Endothelial cell of umbilical vein (primary cell): ENCODE results near the gene GNPTAB. TPM values are rescaled to one million over a fixed set of nuclear protein-coding genes. Genes with fewer than 3 reads are reported as not detected.

ENCODE experiments used
- BruUV-seq: library from RNA; stranded (reverse); fragments of 400-500 nt; replicated peaks from 2 replicates; lab custom pipeline; 2021; lab: Mats Ljungman, UMichigan
- CTCF ChIA-PET: fragments of 300-600, 350-600 bp; sonication (Branson Sonifier 250); formaldehyde crosslinking; loops from one replicate; lab custom pipeline; 2021; ENCODE audit warnings: antibody characterized with exemption, inconsistent platforms; lab: Charles Lee
- POLR2A ChIA-PET: fragments of 300-600, 350-600 bp; sonication (Branson Sonifier 250); formaldehyde crosslinking; loops from one replicate; lab custom pipeline; 2021; ENCODE audit warnings: antibody characterized with exemption, inconsistent platforms; lab: Charles Lee
- DNase-seq: peaks from one replicate; pipeline ENCODE4 v3.0.0-alpha.2; 2011; ENCODE audit warnings: low read depth, low spot score
- FAIRE-seq: peaks from 2 replicates; lab custom pipeline; 2011; peaks lifted over from hg19 to GRCh38; lab: Jason Lieb, UNC
- H2AFZ ChIP-seq: 2 replicates; pipeline ENCODE4 v1.6.0; 2012; ENCODE audit warnings: low read depth, low read length, control low read depth, inconsistent platforms
- H3K27ac ChIP-seq: 2 replicates; pipeline ENCODE4 v1.5.1; 2011; ENCODE audit warnings: low read depth, mild to moderate bottlenecking, control low read depth, low read length, moderate library complexity; ENCODE audit not compliant: insufficient read depth
- H3K27me3 ChIP-seq, 2 experiments: 2 replicates each; pipeline versions ENCODE4 v1.6.0 to v1.6.1; 2011; ENCODE audit warnings: low read length in 2 of 2, mixed read lengths in 1 of 2; ENCODE audit not compliant: control insufficient read depth in 2 of 2, insufficient read depth in 2 of 2
- H3K36me3 ChIP-seq, 2 experiments: 2 replicates in 1 of 2; 3 replicates in 1 of 2; pipeline ENCODE4 v1.5.1; 2011; ENCODE audit warnings: low read length in 2 of 2, mild to moderate bottlenecking in 1 of 2, moderate library complexity in 1 of 2; ENCODE audit not compliant: control insufficient read depth in 2 of 2, insufficient read depth in 2 of 2; ENCODE audit errors: extremely low read depth in 1 of 2
- H3K4me1 ChIP-seq: 3 replicates; pipeline ENCODE4 v1.5.1; 2011; ENCODE audit warnings: mild to moderate bottlenecking, low read length; ENCODE audit not compliant: control insufficient read depth, insufficient read depth; ENCODE audit errors: extremely low read depth
- H3K4me2 ChIP-seq: 2 replicates; pipeline ENCODE4 v1.6.1; 2011; ENCODE audit warnings: low read length, control low read depth, mixed read lengths; ENCODE audit not compliant: insufficient read depth
- H3K4me3 ChIP-seq, 3 experiments: fragments of 200-600 bp in 1 of 3; sonication (generic), shearing (Covaris generic) in 1 of 3; replicated peaks in 1 of 3; 2 replicates each; pipeline ENCODE4 v1.5.1; 2011 to 2016; ENCODE audit warnings: control low read depth in 3 of 3, low read length in 3 of 3, mild to moderate bottlenecking in 2 of 3, inconsistent platforms in 1 of 3, low read depth in 1 of 3, moderate library complexity in 1 of 3; ENCODE audit not compliant: insufficient read depth in 1 of 3
- H3K79me2 ChIP-seq: 2 replicates; pipeline ENCODE4 v1.6.0; 2012; ENCODE audit warnings: low read length, inconsistent platforms; ENCODE audit not compliant: control insufficient read depth, insufficient read depth
- H3K9ac ChIP-seq: replicated peaks from 2 replicates; pipeline ENCODE3; 2011; ENCODE audit warnings: low read length, control low read depth; ENCODE audit not compliant: insufficient read depth; ENCODE audit errors: extremely low read depth
- H3K9me1 ChIP-seq: replicated peaks from 3 replicates; pipeline ENCODE4 v1.6.0; 2011; ENCODE audit warnings: mild to moderate bottlenecking, low read length; ENCODE audit not compliant: control insufficient read depth, insufficient read depth; ENCODE audit errors: extremely low read depth
- H3K9me3 ChIP-seq: replicated peaks from 2 replicates; pipeline ENCODE4 v1.5.1; 2012; ENCODE audit warnings: low read length, inconsistent platforms; ENCODE audit not compliant: control insufficient read depth, insufficient read depth
- H4K20me1 ChIP-seq: replicated peaks from 2 replicates; pipeline ENCODE3; 2011; ENCODE audit warnings: mild to moderate bottlenecking, low read length; ENCODE audit not compliant: control insufficient read depth, insufficient read depth; ENCODE audit errors: extremely low read depth
- CTCF ChIP-seq, 2 donors: IDR thresholded peaks; 1 replicate in 1 of 2; 2 replicates in 1 of 2; pipeline ENCODE4 v1.5.1; 2011; ENCODE audit warnings: low read length in 2 of 2, mild to moderate bottlenecking in 2 of 2, moderate library complexity in 2 of 2, control low read depth in 1 of 2, inconsistent platforms in 1 of 2, low read depth in 1 of 2; ENCODE audit not compliant: insufficient read depth in 1 of 2; ENCODE audit errors: extremely low read depth in 1 of 2
- EZH2 ChIP-seq: IDR thresholded peaks from 2 replicates; pipeline ENCODE4 v1.6.1; 2012; ENCODE audit warnings: borderline replicate concordance, low read depth, mild to moderate bottlenecking, moderate library complexity, low read length, inconsistent platforms; ENCODE audit not compliant: severe bottlenecking
- FOS ChIP-seq: IDR thresholded peaks from 2 replicates; pipeline ENCODE4 v1.6.1; 2011; ENCODE audit warnings: mild to moderate bottlenecking, low read length, moderate library complexity, borderline replicate concordance; ENCODE audit not compliant: insufficient read depth
- GATA2 ChIP-seq: IDR thresholded peaks from 2 replicates; pipeline ENCODE4 v1.7.0; 2011; ENCODE audit warnings: low read depth, mild to moderate bottlenecking, moderate library complexity, mixed read lengths, low read length; ENCODE audit not compliant: insufficient read length, insufficient read depth
- JUN ChIP-seq: IDR thresholded peaks from 2 replicates; pipeline ENCODE4 v1.6.1; 2011; ENCODE audit warnings: borderline replicate concordance, low read depth; ENCODE audit not compliant: insufficient read length, insufficient read depth
- MAX ChIP-seq: IDR thresholded peaks from 2 replicates; pipeline ENCODE4 v1.6.1; 2011; ENCODE audit not compliant: insufficient read depth, insufficient read length
- MYC ChIP-seq: IDR thresholded peaks from one replicate; pipeline ENCODE4 v1.6.1; 2011; ENCODE audit warnings: mild to moderate bottlenecking, low read depth, low read length
- POLR2A ChIP-seq: IDR thresholded peaks from 2 replicates; pipeline ENCODE4 v1.6.1; 2012; ENCODE audit warnings: low read depth, mild to moderate bottlenecking, control low read depth, low read length
- POLR2AphosphoS5 ChIP-seq: IDR thresholded peaks from 2 replicates; pipeline ENCODE4 v1.6.1; 2012; ENCODE audit warnings: low read depth, mild to moderate bottlenecking, control low read depth, low read length, moderate library complexity; ENCODE audit not compliant: insufficient read depth
- dilution Hi-C: fragments of 300-500 bp; cut with MboI; formaldehyde crosslinking; loops from one replicate; pipeline ENCODE4 v1.15.0; 2019; ENCODE audit warnings: low sequenced_read_pairs; ENCODE audit not compliant: extremely low pct_ligation_motif_present
- intact Hi-C: fragments of 100-400 bp; cut with micrococcal nuclease; formaldehyde crosslinking; loops from one replicate; pipeline ENCODE4 v1.10.0; 2022
- polyA plus RNA-seq, 4 experiments: library from polyadenylated mRNA; depleted of rRNA in 3 of 4; stranded (reverse) in 3 of 4; unstranded in 1 of 4; fragments of >200 nt; gene quantifications; 2 replicates each; pipeline versions ENCODE4 v1.2.1 to v1.2.3, GENCODE V29; 2011 to 2012; ENCODE audit warnings: missing spikeins in 1 of 4
- total RNA-seq: library from RNA; stranded (reverse); gene quantifications from 2 replicates; pipeline ENCODE4 v1.2.3, GENCODE V29; 2021

The GNPTAB gene
- total and polyA plus RNA-seq, 2 donors (not counting 3 experiments of a cell fraction or from before 2014, with no cell fraction given), result 15.6 to 39.5 TPM

DNA sequence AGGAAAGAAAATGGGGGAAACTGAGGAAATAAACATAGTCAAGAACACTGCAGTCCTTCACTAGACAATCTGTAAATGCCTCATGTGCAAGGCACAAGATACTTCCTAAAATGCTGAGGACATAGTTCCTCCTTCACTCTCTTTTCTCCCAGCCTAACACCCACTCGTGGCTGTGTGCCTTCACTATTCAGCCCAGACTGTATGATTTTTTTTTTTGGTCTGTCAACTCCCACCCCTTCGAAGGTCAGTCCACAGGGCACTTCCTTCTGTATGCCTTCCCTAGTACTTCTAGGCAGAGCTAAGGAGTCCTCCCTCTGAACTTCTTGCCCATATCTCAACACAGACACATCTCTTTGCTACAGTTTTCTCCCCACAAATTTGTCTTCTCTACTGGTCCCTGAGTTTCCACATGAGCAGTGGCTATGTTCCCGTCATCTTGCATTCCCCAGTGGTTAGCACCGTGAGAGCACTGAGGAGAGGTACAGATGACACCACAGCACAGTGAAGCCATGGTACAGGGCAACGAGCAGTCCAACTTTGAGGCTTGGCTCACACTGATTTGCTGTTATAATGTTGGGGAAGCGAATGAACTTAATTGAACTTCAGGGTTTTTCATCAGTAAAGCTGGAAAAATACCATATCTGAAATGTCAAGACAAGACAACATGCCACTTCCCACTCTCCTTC is 67.4 kb downstream of the GNPTAB start:
- H3K4me1 ChIP-seq, result no peaks in the 10 kb centered on the region
- H2AFZ ChIP-seq, result no peak overlapping the region
- H3K4me2 ChIP-seq, result no peak overlapping the region
- DNase-seq (no peak), FAIRE-seq (no peak)
- ChIA-PET CTCF (interaction anchor here (0.9 to 1.3 kb wide), 3 partner anchors 10 to 349 kb away, joined by 3 to 5 read pairs (median 4); partner anchors contain the start of gene GNPTAB), POLR2A (no interaction called here)
- TF ChIP-seq EZH2 (no peak), POLR2AphosphoS5 (no peak), GATA2 (no peak), MYC (no peak), MAX (no peak)
- H3K9me3 ChIP-seq, result no peaks in the 10 kb centered on the region
- H3K9me1 ChIP-seq, result no peaks in the 10 kb centered on the region
- dilution Hi-C loops, result no loop called here
- BruUV-seq, result no TSS peak
- no peaks in the 10 kb centered on the region for H4K20me1 ChIP-seq
- H3K4me3 ChIP-seq, result no peak overlapping the region
- H3K27me3 ChIP-seq, result no peaks in the 10 kb centered on the region
- no peak overlapping the region for H3K9ac ChIP-seq
- no peak overlapping the region for H3K27ac ChIP-seq
- peaks cover 0 to 1% of the 10 kb centered on the region in 2 experiments for H3K36me3 ChIP-seq
- no peaks in the 10 kb centered on the region for H3K79me2 ChIP-seq
- intact Hi-C loops, result no loop called here

DNA sequence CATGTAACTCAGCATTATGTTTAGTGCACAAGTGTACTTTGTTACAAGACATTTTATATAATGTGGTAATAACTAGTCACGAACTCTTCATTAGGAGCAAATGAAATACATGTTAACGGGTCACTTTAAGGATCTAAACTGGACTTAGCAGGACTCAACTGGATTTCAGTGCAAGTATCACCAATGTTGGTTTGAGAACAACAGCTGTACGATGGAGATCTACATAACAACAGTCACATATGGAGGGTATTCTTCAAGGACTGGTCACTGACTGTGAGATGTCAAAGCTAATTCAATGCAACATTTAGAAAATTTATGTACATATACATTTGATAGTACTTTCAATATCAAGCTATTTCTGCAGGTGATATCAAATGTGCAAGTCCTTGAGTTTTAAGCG is 69.0 kb downstream of the GNPTAB start:
- Histone ChIP-seq H3K4me2 (no peak overlapping the region), H3K9me1 (no peaks in the 10 kb centered on the region), H2AFZ (no peak overlapping the region), H3K4me3 (no peak overlapping the region), H3K4me1 (no peaks in the 10 kb centered on the region), H3K9me3 (no peaks in the 10 kb centered on the region), H3K36me3 (peaks cover 0 to 3% of the 10 kb centered on the region in 2 experiments), H4K20me1 (no peaks in the 10 kb centered on the region), H3K79me2 (no peaks in the 10 kb centered on the region), H3K9ac (no peak overlapping the region), H3K27me3 (no peaks in the 10 kb centered on the region), H3K27ac (no peak overlapping the region)
- ChIA-PET POLR2A (no interaction called here), CTCF (interaction anchor here (1.0 to 3.9 kb wide), 3 partner anchors 10 to 78 kb away, joined by 3 to 33 read pairs (median 3); no protein-coding TSS in a partner anchor)
- FAIRE-seq (no peak), DNase-seq (no peak)
- intact Hi-C loops, result no loop called here
- no peak for TF ChIP-seq GATA2
- TF ChIP-seq EZH2, result no peak
- no peak for TF ChIP-seq MAX
- no peak for TF ChIP-seq JUN
- no peak for TF ChIP-seq CTCF (IDR thresholded peaks at IDR 0.05; ENCODE audit: extremely low read depth in 1 of 2, insufficient read depth in 1 of 2, low read depth in 1 of 2, low read length in 2 of 2)
- TF ChIP-seq POLR2A, result no peak
- TF ChIP-seq MYC, result no peak
- TF ChIP-seq POLR2AphosphoS5, result no peak
- TF ChIP-seq FOS, result no peak
- dilution Hi-C loops, result no loop called here
- no TSS peak for BruUV-seq
